Activated CD4-positive, alpha-beta memory T cell treated with anti-CD3 and anti-CD28 coated beads, Interleukin-2, amount 10 ng/mL, durations not matched to agents 7 days and 5 days (primary cell): ENCODE results near the gene TREML4. TPM values are rescaled to one million over a fixed set of nuclear protein-coding genes. Genes with fewer than 3 reads are reported as not detected.
A peak's percentile ranks its signal among the peaks of the same experiment; 100 is the strongest.

Experiments
- CTCF ChIA-PET: fragments of 350-600 bp; sonication (Branson Sonifier 250); formaldehyde crosslinking; loops from one replicate; lab custom pipeline; 2021; ENCODE audit warnings: antibody characterized with exemption, inconsistent platforms; lab: Charles Lee
- POLR2A ChIA-PET: fragments of 350-600 bp; sonication (Branson Sonifier 250); formaldehyde crosslinking; loops from one replicate; lab custom pipeline; 2021; ENCODE audit warnings: antibody characterized with exemption; lab: Charles Lee
- DNase-seq: peaks from one replicate; pipeline ENCODE4 v3.0.0-alpha.2; 2020
- H3K27ac Mint-ChIP-seq: one replicate; pipeline ENCODE4 v1.8.0; 2021; ENCODE audit warnings: mild to moderate bottlenecking, mixed read lengths
- H3K27me3 Mint-ChIP-seq: one replicate; pipeline ENCODE4 v1.8.0; 2021; ENCODE audit warnings: mixed read lengths
- H3K36me3 Mint-ChIP-seq: one replicate; pipeline ENCODE4 v1.8.0; 2021; ENCODE audit warnings: low read depth, mixed read lengths
- H3K4me1 Mint-ChIP-seq: one replicate; pipeline ENCODE4 v1.8.0; 2021; ENCODE audit warnings: mixed read lengths
- H3K4me3 Mint-ChIP-seq: one replicate; pipeline ENCODE4 v1.8.0; 2021; ENCODE audit warnings: mild to moderate bottlenecking, mixed read lengths
- H3K9me3 Mint-ChIP-seq: one replicate; pipeline ENCODE4 v1.8.0; 2021; ENCODE audit warnings: mixed read lengths
- total RNA-seq, 2 experiments: library from RNA; stranded (reverse); gene quantifications; one replicate each; pipeline ENCODE4 v1.2.3, GENCODE V29; 2021

TREML4 gene
- total RNA-seq, 2 experiments from 2014 or later, result not detected

GRCh38 chr6:41268478-41268877 is 40.3 kb downstream of the TREML4 start:
- POLR2A ChIA-PET, result no interaction called here
- H3K4me3 Mint-ChIP-seq, result no peak overlapping the region
- H3K27ac Mint-ChIP-seq, result no peak overlapping the region
- H3K9me3 Mint-ChIP-seq, result peaks cover 4% of the 10 kb centered on the region
- CTCF ChIA-PET, result no interaction called here
- peaks cover 9% of the 10 kb centered on the region for H3K4me1 Mint-ChIP-seq
- peaks cover 1% of the 10 kb centered on the region for H3K36me3 Mint-ChIP-seq
- H3K27me3 Mint-ChIP-seq, result peaks cover 3% of the 10 kb centered on the region
- no peak for DNase-seq

- DNase-seq, result no peak
- Mint-ChIP-seq H3K9me3 (no peaks in the 10 kb centered on the region), H3K27me3 (peaks cover 4% of the 10 kb centered on the region), H3K36me3 (no peaks in the 10 kb centered on the region), H3K4me1 (peaks cover 9% of the 10 kb centered on the region), H3K4me3 (no peak overlapping the region), H3K27ac (no peak overlapping the region)
- POLR2A ChIA-PET, result no interaction called here
- CTCF ChIA-PET, result no interaction called here
Observed at GRCh38 chr6:41269166-41269565, 41.0 kb downstream of the TREML4 start.

GRCh38 chr6:41269716-41270115 is 41.6 kb downstream of the TREML4 start:
- H3K9me3 Mint-ChIP-seq, result no peaks in the 10 kb centered on the region
- ChIA-PET CTCF (no interaction called here), POLR2A (no interaction called here)
- H3K27ac Mint-ChIP-seq, result no peak overlapping the region
- no peak for DNase-seq
- peaks cover 4% of the 10 kb centered on the region for H3K27me3 Mint-ChIP-seq
- peaks cover 9% of the 10 kb centered on the region for H3K4me1 Mint-ChIP-seq
- H3K4me3 Mint-ChIP-seq, result no peak overlapping the region
- H3K36me3 Mint-ChIP-seq, result no peaks in the 10 kb centered on the region

GRCh38 chr6:41271901-41272395 is 43.8 kb downstream of the TREML4 start:
- peak overlapping the region; percentile 23 for H3K27ac Mint-ChIP-seq
- H3K4me1 Mint-ChIP-seq, result peaks cover 9% of the 10 kb centered on the region
- no peaks in the 10 kb centered on the region for H3K9me3 Mint-ChIP-seq
- peak; percentile 27 for DNase-seq
- H3K36me3 Mint-ChIP-seq, result no peaks in the 10 kb centered on the region
- peaks cover 13% of the 10 kb centered on the region for H3K27me3 Mint-ChIP-seq
- no peak overlapping the region for H3K4me3 Mint-ChIP-seq
- ChIA-PET CTCF (no interaction called here), POLR2A (no interaction called here)

- Mint-ChIP-seq H3K9me3 (no peaks in the 10 kb centered on the region), H3K36me3 (no peaks in the 10 kb centered on the region), H3K4me3 (no peak overlapping the region), H3K27ac (no peak overlapping the region), H3K4me1 (peaks cover 9% of the 10 kb centered on the region), H3K27me3 (peaks cover 16% of the 10 kb centered on the region)
- ChIA-PET CTCF (no interaction called here), POLR2A (no interaction called here)
- no peak for DNase-seq
Observed at GRCh38 chr6:41272591-41273240, 44.6 kb downstream of the TREML4 start.

GRCh38 chr6:41273714-41274113 is 45.6 kb downstream of the TREML4 start:
- POLR2A ChIA-PET, result no interaction called here
- H3K4me3 Mint-ChIP-seq, result no peak overlapping the region
- no peak overlapping the region for H3K27ac Mint-ChIP-seq
- CTCF ChIA-PET, result no interaction called here
- H3K27me3 Mint-ChIP-seq, result peaks cover 16% of the 10 kb centered on the region
- no peak for DNase-seq
- H3K36me3 Mint-ChIP-seq, result no peaks in the 10 kb centered on the region
- no peaks in the 10 kb centered on the region for H3K9me3 Mint-ChIP-seq
- H3K4me1 Mint-ChIP-seq, result peaks cover 12% of the 10 kb centered on the region

- Mint-ChIP-seq H3K36me3 (no peaks in the 10 kb centered on the region), H3K4me3 (no peak overlapping the region), H3K9me3 (no peaks in the 10 kb centered on the region), H3K27ac (no peak overlapping the region), H3K27me3 (peaks cover 16% of the 10 kb centered on the region), H3K4me1 (peaks cover 17% of the 10 kb centered on the region)
- POLR2A ChIA-PET, result no interaction called here
- no peak for DNase-seq
- CTCF ChIA-PET, result interaction anchor here (0.8 kb wide), 1 partner anchor 45 kb away, joined by 3 read pairs; no protein-coding TSS in a partner anchor
Observed at GRCh38 chr6:41274256-41274655, 46.1 kb downstream of the TREML4 start.

- Mint-ChIP-seq H3K4me1 (peaks cover 19% of the 10 kb centered on the region), H3K9me3 (no peaks in the 10 kb centered on the region), H3K27me3 (peaks cover 16% of the 10 kb centered on the region), H3K4me3 (no peak overlapping the region), H3K36me3 (no peaks in the 10 kb centered on the region), H3K27ac (no peak overlapping the region)
- no peak for DNase-seq
- ChIA-PET POLR2A (no interaction called here), CTCF (no interaction called here)
Observed at GRCh38 chr6:41275489-41275888, 47.3 kb downstream of the TREML4 start.

- POLR2A ChIA-PET, result no interaction called here
- no peaks in the 10 kb centered on the region for H3K36me3 Mint-ChIP-seq
- H3K4me1 Mint-ChIP-seq, result peaks cover 10% of the 10 kb centered on the region
- CTCF ChIA-PET, result interaction anchor here (0.6 to 2.0 kb wide), 6 partner anchors 16 to 87 kb away, joined by 3 to 15 read pairs (median 4); no protein-coding TSS in a partner anchor
- H3K27ac Mint-ChIP-seq, result no peak overlapping the region
- peaks cover 23% of the 10 kb centered on the region for H3K27me3 Mint-ChIP-seq
- DNase-seq, result no peak
- H3K9me3 Mint-ChIP-seq, result no peaks in the 10 kb centered on the region
- no peak overlapping the region for H3K4me3 Mint-ChIP-seq
Observed at GRCh38 chr6:41277605-41278004, 49.5 kb downstream of the TREML4 start.

GRCh38 chr6:41278699-41279405 is 50.7 kb downstream of the TREML4 start:
- H3K4me1 Mint-ChIP-seq, result peaks cover 10% of the 10 kb centered on the region
- no peak overlapping the region for H3K4me3 Mint-ChIP-seq
- peak; percentile 66 for DNase-seq
- POLR2A ChIA-PET, result no interaction called here
- H3K9me3 Mint-ChIP-seq, result no peaks in the 10 kb centered on the region
- no peak overlapping the region for H3K27ac Mint-ChIP-seq
- H3K27me3 Mint-ChIP-seq, result peaks cover 23% of the 10 kb centered on the region
- CTCF ChIA-PET, result interaction anchor here (0.6 to 2.0 kb wide), 12 partner anchors 9 to 187 kb away, joined by 3 to 15 read pairs (median 4); partner anchors contain the start of genes TREM1 and TREML2
- H3K36me3 Mint-ChIP-seq, result no peaks in the 10 kb centered on the region

GRCh38 chr6:41280381-41281057 is 52.4 kb downstream of the TREML4 start:
- ChIA-PET POLR2A (no interaction called here), CTCF (no interaction called here)
- Mint-ChIP-seq H3K4me1 (peaks cover 10% of the 10 kb centered on the region), H3K36me3 (no peaks in the 10 kb centered on the region), H3K9me3 (no peaks in the 10 kb centered on the region), H3K27me3 (peaks cover 24% of the 10 kb centered on the region), H3K27ac (no peak overlapping the region), H3K4me3 (no peak overlapping the region)
- DNase-seq, result no peak

- Mint-ChIP-seq H3K4me1 (peaks cover 18% of the 10 kb centered on the region), H3K9me3 (no peaks in the 10 kb centered on the region), H3K27ac (no peak overlapping the region), H3K27me3 (peaks cover 18% of the 10 kb centered on the region), H3K4me3 (no peak overlapping the region), H3K36me3 (no peaks in the 10 kb centered on the region)
- CTCF ChIA-PET, result no interaction called here
- POLR2A ChIA-PET, result no interaction called here
- no peak for DNase-seq
Observed at GRCh38 chr6:41283600-41283999, 55.5 kb downstream of the TREML4 start.

GRCh38 chr6:41284726-41285125 is 56.6 kb downstream of the TREML4 start:
- Mint-ChIP-seq H3K36me3 (no peaks in the 10 kb centered on the region), H3K4me3 (no peak overlapping the region), H3K27ac (no peak overlapping the region), H3K9me3 (no peaks in the 10 kb centered on the region), H3K4me1 (peaks cover 10% of the 10 kb centered on the region), H3K27me3 (peaks cover 18% of the 10 kb centered on the region)
- POLR2A ChIA-PET, result no interaction called here
- DNase-seq, result no peak
- CTCF ChIA-PET, result no interaction called here
